Measurements from ENCODE around the gene B4GALNT4. TPM values are rescaled to one million over a fixed set of nuclear protein-coding genes. Genes with fewer than 3 reads are reported as not detected.

B4GALNT4 gene
- total RNA-seq, 1 donor from 2014 or later, result 294 TPM

GRCh38 chr11:390175-390574, 20.9 kb downstream of the B4GALNT4 start:
- peaks cover 3% of the 10 kb centered on the region for H3K36me3 Mint-ChIP-seq (ENCODE audit: insufficient read depth)
- H3K27me3 Mint-ChIP-seq, result peaks cover 12% of the 10 kb centered on the region
- TF ChIP-seq CTCF (IDR thresholded peaks at IDR 0.05; ENCODE audit: unreplicated experiment), result peak; percentile 43
- H3K27ac Mint-ChIP-seq, result no peak overlapping the region
- peaks cover 4% of the 10 kb centered on the region for H3K4me1 Mint-ChIP-seq (ENCODE audit: low read depth)
- no peak for DNase-seq (ENCODE audit: low spot score, unreplicated experiment)
- H3K4me3 Mint-ChIP-seq (ENCODE audit: low read depth), result no peak overlapping the region
- peaks cover 4% of the 10 kb centered on the region for H3K9me3 Mint-ChIP-seq (ENCODE audit: low read depth)

GRCh38 chr11:391117-392017, 22.1 kb downstream of the B4GALNT4 start:
- DNase-seq (ENCODE audit: low spot score, unreplicated experiment), result no peak
- Mint-ChIP-seq H3K4me1 (ENCODE audit: low read depth) (peaks cover 4% of the 10 kb centered on the region), H3K4me3 (ENCODE audit: low read depth) (no peak overlapping the region), H3K27me3 (peaks cover 12% of the 10 kb centered on the region), H3K27ac (no peak overlapping the region), H3K36me3 (ENCODE audit: insufficient read depth) (peaks cover 3% of the 10 kb centered on the region), H3K9me3 (ENCODE audit: low read depth) (peaks cover 4% of the 10 kb centered on the region)
- no peak for TF ChIP-seq CTCF (IDR thresholded peaks at IDR 0.05; ENCODE audit: unreplicated experiment)

GRCh38 chr11:392102-392777, 22.9 kb downstream of the B4GALNT4 start:
- Mint-ChIP-seq H3K36me3 (ENCODE audit: insufficient read depth) (peaks cover 2% of the 10 kb centered on the region), H3K27ac (no peak overlapping the region), H3K4me1 (ENCODE audit: low read depth) (peaks cover 4% of the 10 kb centered on the region), H3K27me3 (peaks cover 10% of the 10 kb centered on the region), H3K9me3 (ENCODE audit: low read depth) (no peaks in the 10 kb centered on the region), H3K4me3 (ENCODE audit: low read depth) (no peak overlapping the region)
- no peak for DNase-seq (ENCODE audit: low spot score, unreplicated experiment)
- no peak for TF ChIP-seq CTCF (IDR thresholded peaks at IDR 0.05; ENCODE audit: unreplicated experiment)

- no peak for DNase-seq (ENCODE audit: low spot score, unreplicated experiment)
- Mint-ChIP-seq H3K36me3 (ENCODE audit: insufficient read depth) (peaks cover 5% of the 10 kb centered on the region), H3K4me3 (ENCODE audit: low read depth) (peak overlapping the region; percentile 82), H3K27me3 (peaks cover under 1% of the 10 kb centered on the region), H3K27ac (peak overlapping the region; percentile 88), H3K9me3 (ENCODE audit: low read depth) (no peaks in the 10 kb centered on the region), H3K4me1 (ENCODE audit: low read depth) (peaks cover 4% of the 10 kb centered on the region)
- no peak for TF ChIP-seq CTCF (IDR thresholded peaks at IDR 0.05; ENCODE audit: unreplicated experiment)
Measured at GRCh38 chr11:393219-394033, 24.1 kb downstream of the B4GALNT4 start.

Measured in progenitor cell of endocrine pancreas (in vitro differentiated cells).